Superior temporal gyrus (tissue), 1 donor: Measurements from ENCODE around the gene PPHLN1.
"Not testable (repeated sequence)": the region's sequence is repeated elsewhere in the genome, so short reads cannot be mapped to it uniquely, and the experiment has no call there.

ENCODE experiments used
- DNase-seq: peaks from one replicate; pipeline ENCODE4 v3.0.0-alpha.2; 2016; ENCODE audit errors: extremely low spot score

The PPHLN1 gene

GRCh38 chr12:42370013-42370412 lies 44.0 kb downstream of the PPHLN1 start:
- DNase-seq = no peak

- peak; percentile 85 for DNase-seq
Measured at GRCh38 chr12:42372154-42372791, 46.3 kb downstream of the PPHLN1 start.

- DNase-seq = no peak
Measured at GRCh38 chr12:42373669-42374068, 47.7 kb downstream of the PPHLN1 start.

- no peak for DNase-seq
Measured at GRCh38 chr12:42380733-42381132, 54.8 kb downstream of the PPHLN1 start.

GRCh38 chr12:42382013-42382696 lies 56.2 kb downstream of the PPHLN1 start:
- DNase-seq = no peak

GRCh38 chr12:42385326-42385841 lies 59.4 kb downstream of the PPHLN1 start:
- DNase-seq = no peak

GRCh38 chr12:42386308-42386707 lies 60.3 kb downstream of the PPHLN1 start:
- no peak for DNase-seq

GRCh38 chr12:42388086-42388485 lies 62.1 kb downstream of the PPHLN1 start:
- DNase-seq = not testable (repeated sequence)

- DNase-seq = no peak
Measured at GRCh38 chr12:42394429-42394828, 68.5 kb downstream of the PPHLN1 start.

GRCh38 chr12:42396473-42397259 lies 70.7 kb downstream of the PPHLN1 start:
- DNase-seq = no peak

- DNase-seq = no peak
Measured at GRCh38 chr12:42402821-42403411, 76.9 kb downstream of the PPHLN1 start.

- no peak for DNase-seq
Measured at GRCh38 chr12:42407306-42407705, 81.3 kb downstream of the PPHLN1 start.

GRCh38 chr12:42409471-42409870 lies 83.5 kb downstream of the PPHLN1 start:
- DNase-seq = no peak

GRCh38 chr12:42410340-42410739 lies 84.4 kb downstream of the PPHLN1 start:
- no peak for DNase-seq

GRCh38 chr12:42420395-42420794 lies 94.4 kb downstream of the PPHLN1 start:
- DNase-seq = no peak

GRCh38 chr12:42421844-42422779 lies 96.1 kb downstream of the PPHLN1 start:
- DNase-seq = no peak

- DNase-seq = no peak
Measured at GRCh38 chr12:42422785-42423184, 96.8 kb downstream of the PPHLN1 start.

- DNase-seq = no peak
Measured at GRCh38 chr12:42426746-42427145, 100.8 kb downstream of the PPHLN1 start.

- no peak for DNase-seq
Measured at GRCh38 chr12:42428850-42429249, 102.9 kb downstream of the PPHLN1 start.

GRCh38 chr12:42432517-42433140 lies 106.7 kb downstream of the PPHLN1 start:
- DNase-seq = no peak

- no peak for DNase-seq
Measured at GRCh38 chr12:42440608-42441007, 114.6 kb downstream of the PPHLN1 start.
